GM10266 (cell line): ENCODE results near the gene RGS9.

Experiments used
- DNase-seq: peaks from one replicate; pipeline ENCODE4 v3.0.0; 2012; ENCODE audit errors: extremely low spot score
- CTCF ChIP-seq: IDR thresholded peaks from 2 replicates; pipeline ENCODE4 v1.5.1; 2012; ENCODE audit warnings: mild to moderate bottlenecking, low read depth; ENCODE audit not compliant: control insufficient read depth, insufficient read depth; ENCODE audit errors: missing control alignments

Gene RGS9

DNA sequence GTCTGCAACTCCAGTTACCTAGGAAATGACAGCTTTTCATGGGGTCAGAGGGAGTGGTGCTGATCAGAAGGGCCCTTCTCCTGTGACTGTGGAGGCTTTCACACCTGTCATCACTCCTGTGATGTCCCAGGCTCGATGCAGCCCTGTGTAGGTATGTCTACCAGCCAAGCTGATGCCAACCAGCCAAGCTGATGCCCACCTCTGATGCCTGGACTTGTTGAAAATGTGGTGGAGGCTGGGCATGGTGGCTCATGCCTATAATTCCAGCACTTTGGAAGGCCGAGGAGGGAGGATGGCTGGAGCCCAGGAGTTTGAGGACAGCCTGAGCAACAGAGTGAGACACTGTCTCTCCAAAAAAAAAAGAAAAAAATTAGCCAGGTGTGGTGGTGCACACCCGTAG is 33.7 kb upstream of the RGS9 start:
- DNase-seq = no peak

DNA sequence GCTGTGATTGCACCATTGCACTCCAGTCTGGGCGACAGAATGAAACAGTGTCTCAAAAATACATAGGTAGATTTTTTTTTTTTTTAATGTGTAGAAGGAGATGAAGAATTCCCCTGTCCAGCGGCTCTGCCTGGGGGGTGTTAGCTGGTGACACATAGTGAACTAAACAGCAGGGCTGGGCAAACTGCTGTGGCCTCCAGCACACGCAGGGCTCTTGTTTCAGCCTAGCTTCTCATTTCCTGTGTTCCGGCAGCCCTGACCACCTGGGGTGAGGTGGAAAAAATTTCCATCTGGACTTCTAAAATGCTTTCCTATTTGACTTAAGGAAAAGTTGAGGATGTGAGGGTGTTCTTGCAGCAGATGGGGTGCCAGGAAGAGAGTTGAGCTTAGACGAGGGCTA is 33.3 kb upstream of the RGS9 start:
- no peak for DNase-seq
- no peak for TF ChIP-seq CTCF

More for the DNA sequence above, 33.7 kb upstream of the RGS9 start:
- no peak for TF ChIP-seq CTCF

- TF ChIP-seq CTCF = no peak
- DNase-seq = no peak
Measured at GRCh38 chr17:65104541-65104940, 32.6 kb upstream of the RGS9 start.

GRCh38 chr17:65104973-65105372 is 32.2 kb upstream of the RGS9 start:
- TF ChIP-seq CTCF = no peak
- no peak for DNase-seq

DNA sequence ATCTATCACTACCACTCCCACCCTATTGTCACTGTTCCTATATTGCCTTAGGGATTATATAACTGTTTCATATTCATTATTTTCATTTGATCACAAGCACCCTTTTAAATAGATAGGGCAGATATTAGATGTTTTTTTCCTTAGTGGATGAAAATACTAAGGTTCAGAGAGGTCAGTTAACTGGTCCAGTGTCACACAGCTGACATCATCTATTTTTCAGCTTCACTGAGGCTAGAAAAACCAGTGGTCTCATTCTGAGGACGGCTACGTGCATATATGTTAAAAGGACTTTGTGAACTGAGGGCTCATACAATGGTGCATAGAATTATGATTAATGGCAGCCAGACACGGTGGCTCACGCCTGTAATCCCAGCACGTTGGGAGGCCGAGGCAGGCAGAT is 29.0 kb upstream of the RGS9 start:
- no peak for TF ChIP-seq CTCF
- no peak for DNase-seq

GRCh38 chr17:65109543-65109942 is 27.6 kb upstream of the RGS9 start:
- TF ChIP-seq CTCF = no peak
- no peak for DNase-seq

DNA sequence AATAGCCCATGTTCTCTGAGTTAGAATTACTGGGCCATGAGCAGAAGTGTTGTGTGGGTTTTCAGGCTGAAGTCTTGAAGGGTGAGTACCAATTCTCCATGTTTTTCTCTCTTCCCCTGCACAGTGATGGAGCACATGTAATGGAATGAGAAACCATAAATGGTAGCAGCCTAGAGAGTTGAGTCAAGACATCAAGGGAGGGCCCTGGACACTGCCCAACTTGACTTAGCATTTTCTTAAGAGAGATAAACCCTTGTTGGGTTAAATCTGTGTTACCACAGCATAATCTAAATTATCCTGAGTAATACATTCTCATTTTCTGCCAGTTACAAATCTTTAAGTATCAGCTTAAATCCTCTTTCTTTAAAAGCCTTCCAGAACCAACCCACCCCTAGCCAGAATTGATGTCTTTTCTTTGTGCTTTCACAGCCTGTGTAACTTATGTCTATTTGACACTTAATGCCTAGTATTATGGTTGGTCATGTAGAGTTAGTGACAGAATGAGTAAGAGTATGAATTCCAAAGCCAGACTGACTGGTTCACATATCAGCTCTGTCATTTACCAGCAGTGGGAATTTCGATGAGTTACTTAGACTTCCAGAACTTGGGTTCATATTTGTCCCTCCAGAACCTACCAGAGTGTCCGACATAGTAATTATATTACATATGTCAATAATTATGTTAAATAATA is 27.0 kb upstream of the RGS9 start:
- no peak for DNase-seq
- no peak for TF ChIP-seq CTCF
